Measurements from ENCODE around the gene PTGFRN.

The PTGFRN gene

GRCh38 chr1:116944613-116945012 is 34.9 kb downstream of the PTGFRN start:
- DNase-seq (ENCODE audit: low spot score): no peak

GRCh38 chr1:116945421-116945820 is 35.7 kb downstream of the PTGFRN start:
- no peak for DNase-seq (ENCODE audit: low spot score)

- DNase-seq (ENCODE audit: low spot score): no peak
Measured at GRCh38 chr1:116945996-116946395, 36.3 kb downstream of the PTGFRN start.

- no peak for DNase-seq (ENCODE audit: low spot score)
Measured at GRCh38 chr1:116947092-116947860, 37.6 kb downstream of the PTGFRN start.

GRCh38 chr1:116948046-116948445 is 38.3 kb downstream of the PTGFRN start:
- no peak for DNase-seq (ENCODE audit: low spot score)

GRCh38 chr1:116948642-116949041 is 38.9 kb downstream of the PTGFRN start:
- no peak for DNase-seq (ENCODE audit: low spot score)

- no peak for DNase-seq (ENCODE audit: low spot score)
Measured at GRCh38 chr1:116949213-116949985, 39.7 kb downstream of the PTGFRN start.

GRCh38 chr1:116950517-116951199 is 40.9 kb downstream of the PTGFRN start:
- DNase-seq (ENCODE audit: low spot score): no peak

GRCh38 chr1:116951200-116951935 is 41.7 kb downstream of the PTGFRN start:
- DNase-seq (ENCODE audit: low spot score): no peak

- DNase-seq (ENCODE audit: low spot score): no peak
Measured at GRCh38 chr1:116952738-116953275, 43.1 kb downstream of the PTGFRN start.

GRCh38 chr1:116954440-116954839 is 44.7 kb downstream of the PTGFRN start:
- DNase-seq (ENCODE audit: low spot score): no peak

GRCh38 chr1:116956378-116956777 is 46.7 kb downstream of the PTGFRN start:
- no peak for DNase-seq (ENCODE audit: low spot score)

GRCh38 chr1:116957646-116958045 is 47.9 kb downstream of the PTGFRN start:
- DNase-seq (ENCODE audit: low spot score): no peak

GRCh38 chr1:116958110-116958509 is 48.4 kb downstream of the PTGFRN start:
- DNase-seq (ENCODE audit: low spot score): no peak

- DNase-seq (ENCODE audit: low spot score): no peak
Measured at GRCh38 chr1:116958977-116959376, 49.3 kb downstream of the PTGFRN start.

- no peak for DNase-seq (ENCODE audit: low spot score)
Measured at GRCh38 chr1:116961606-116962005, 51.9 kb downstream of the PTGFRN start.

- no peak for DNase-seq (ENCODE audit: low spot score)
Measured at GRCh38 chr1:116962987-116963639, 53.4 kb downstream of the PTGFRN start.

- DNase-seq (ENCODE audit: low spot score): no peak
Measured at GRCh38 chr1:116966791-116967190, 57.1 kb downstream of the PTGFRN start.

- DNase-seq (ENCODE audit: low spot score): no peak
Measured at GRCh38 chr1:116968724-116969123, 59.0 kb downstream of the PTGFRN start.

- no peak for DNase-seq (ENCODE audit: low spot score)
Measured at GRCh38 chr1:116971258-116971860, 61.6 kb downstream of the PTGFRN start.

Data from HuH-7 (cell line).